SK-MEL-5 (cell line): ENCODE measurements around the gene NMUR1. TPM values are rescaled to one million over a fixed set of nuclear protein-coding genes. Genes with fewer than 3 reads are reported as not detected.
A peak's percentile ranks its signal among the peaks of the same experiment; 100 is the strongest.

ENCODE experiments used
- DNase-seq: peaks from one replicate; pipeline ENCODE4 v3.0.0-alpha.2; 2016; ENCODE audit warnings: low read depth, low spot score
- in situ Hi-C: cut with HindIII; loops from 2 replicates; pipeline ENCODE4 v1.10.0; 2016; ENCODE audit warnings: low sequenced_read_pairs, high pct_unique_total_duplicates, low pct_unique_long_range_greater_than_20kb
- total RNA-seq: library from RNA; depleted of rRNA; stranded (reverse); fragments of >200 nt; shearing (Covaris generic); gene quantifications from 2 replicates; pipeline ENCODE4 v1.2.3, GENCODE V29; 2014

The NMUR1 gene
- total RNA-seq, 1 experiment from 2014 or later: 0.18 TPM

- in situ Hi-C loops: no loop called here
- DNase-seq: no peak
Measured at GRCh38 chr2:231531883-231532755, 1.9 kb upstream of the NMUR1 start.

DNA sequence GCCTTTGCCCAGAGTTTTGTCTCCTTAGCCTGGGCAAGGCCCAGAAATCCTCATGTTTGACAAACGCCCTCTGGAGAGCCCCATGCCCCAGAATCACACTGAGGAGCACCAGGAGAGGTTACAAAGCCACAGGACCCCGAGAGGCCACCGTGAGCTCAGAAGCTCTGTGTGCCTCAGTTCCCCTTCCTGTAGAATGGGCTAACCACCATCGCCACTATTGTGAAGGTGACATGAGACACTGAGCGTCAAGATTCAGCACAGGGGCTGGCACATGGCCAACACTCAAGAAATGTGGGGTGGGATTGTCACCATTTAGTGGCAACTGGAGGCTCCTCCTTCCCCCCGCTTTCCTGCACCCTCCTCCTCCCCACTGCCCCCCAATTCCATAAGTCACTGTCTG is 1.2 kb upstream of the NMUR1 start:
- DNase-seq: no peak
- in situ Hi-C loops: no loop called here

DNA sequence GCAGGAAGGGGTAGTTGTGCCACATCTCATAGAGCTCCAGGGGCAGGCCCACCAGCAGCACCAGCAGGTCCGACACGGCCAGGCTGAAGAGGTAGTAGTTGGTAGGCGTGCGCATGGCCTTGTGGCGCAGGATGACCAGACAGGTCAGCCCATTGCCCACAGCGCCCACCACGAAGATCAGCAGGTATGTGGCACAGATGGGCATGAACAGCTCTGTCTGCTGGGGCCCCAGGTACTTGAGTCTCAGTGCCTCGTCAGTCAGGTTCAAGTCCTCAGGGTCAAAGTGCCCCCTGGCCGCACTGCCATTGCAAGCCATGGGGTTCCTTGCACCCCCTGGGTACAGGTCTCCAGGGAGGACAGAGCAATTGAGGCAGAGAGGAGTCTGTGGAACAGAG is 1.6 kb downstream of the NMUR1 start:
- in situ Hi-C loops: no loop called here

DNA sequence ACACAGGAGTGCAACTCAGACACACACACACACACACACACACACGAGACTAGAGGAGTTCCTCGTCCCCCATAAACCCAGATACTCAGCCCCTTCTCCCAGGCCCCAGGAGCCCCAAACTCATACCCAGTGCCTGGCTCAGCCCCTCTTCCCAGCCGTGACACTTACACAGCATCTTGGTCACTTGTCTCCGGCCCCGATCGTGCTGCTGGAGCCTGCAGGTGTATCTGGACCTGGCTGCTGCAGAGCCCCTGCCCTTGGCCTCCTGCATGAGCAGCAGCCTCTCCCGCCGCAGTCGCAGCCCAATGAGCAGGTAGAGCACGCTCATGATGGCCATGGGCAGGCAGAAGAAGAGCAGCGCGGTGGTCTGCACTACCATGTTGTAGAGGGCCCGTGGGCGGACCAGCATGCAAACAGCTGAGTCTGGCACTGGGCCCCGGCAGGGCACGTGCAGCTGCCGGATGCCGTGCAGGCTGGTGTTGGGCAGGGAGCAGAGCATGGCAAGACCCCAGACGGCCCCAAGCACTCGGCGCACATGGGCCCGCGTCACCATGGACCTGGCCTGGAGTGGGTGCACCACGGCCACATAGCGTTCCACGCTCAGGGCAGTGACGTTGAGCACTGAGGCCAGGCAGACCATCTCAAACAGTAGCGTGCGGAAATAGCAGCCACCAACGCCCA is 2.1 kb downstream of the NMUR1 start:
- in situ Hi-C loops: no loop called here

More for the DNA sequence above, 1.6 kb downstream of the NMUR1 start:
- no peak for DNase-seq

DNA sequence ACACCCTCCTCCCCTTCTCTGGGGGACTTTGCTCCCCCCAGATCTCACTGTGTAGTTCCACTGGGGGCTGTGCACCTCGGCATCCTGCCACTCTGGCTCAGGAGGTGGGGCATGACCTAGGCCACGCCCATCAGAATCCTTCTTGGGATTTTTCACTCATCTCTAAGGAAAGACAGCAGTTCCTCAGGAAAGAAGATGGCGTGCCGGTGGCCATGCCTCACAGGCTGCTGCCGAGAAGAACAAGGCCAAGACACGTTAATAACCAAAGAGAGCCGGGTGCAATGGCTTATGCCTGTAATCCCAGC is 3.2 kb downstream of the NMUR1 start:
- in situ Hi-C loops: no loop called here
- DNase-seq: no peak

More for the DNA sequence above, 2.1 kb downstream of the NMUR1 start:
- DNase-seq: no peak

- DNase-seq: no peak
- in situ Hi-C loops: no loop called here
Measured at GRCh38 chr2:231526341-231527090, 3.7 kb downstream of the NMUR1 start.

- no peak for DNase-seq
- in situ Hi-C loops: no loop called here
Measured at GRCh38 chr2:231525248-231526163, 4.7 kb downstream of the NMUR1 start.

DNA sequence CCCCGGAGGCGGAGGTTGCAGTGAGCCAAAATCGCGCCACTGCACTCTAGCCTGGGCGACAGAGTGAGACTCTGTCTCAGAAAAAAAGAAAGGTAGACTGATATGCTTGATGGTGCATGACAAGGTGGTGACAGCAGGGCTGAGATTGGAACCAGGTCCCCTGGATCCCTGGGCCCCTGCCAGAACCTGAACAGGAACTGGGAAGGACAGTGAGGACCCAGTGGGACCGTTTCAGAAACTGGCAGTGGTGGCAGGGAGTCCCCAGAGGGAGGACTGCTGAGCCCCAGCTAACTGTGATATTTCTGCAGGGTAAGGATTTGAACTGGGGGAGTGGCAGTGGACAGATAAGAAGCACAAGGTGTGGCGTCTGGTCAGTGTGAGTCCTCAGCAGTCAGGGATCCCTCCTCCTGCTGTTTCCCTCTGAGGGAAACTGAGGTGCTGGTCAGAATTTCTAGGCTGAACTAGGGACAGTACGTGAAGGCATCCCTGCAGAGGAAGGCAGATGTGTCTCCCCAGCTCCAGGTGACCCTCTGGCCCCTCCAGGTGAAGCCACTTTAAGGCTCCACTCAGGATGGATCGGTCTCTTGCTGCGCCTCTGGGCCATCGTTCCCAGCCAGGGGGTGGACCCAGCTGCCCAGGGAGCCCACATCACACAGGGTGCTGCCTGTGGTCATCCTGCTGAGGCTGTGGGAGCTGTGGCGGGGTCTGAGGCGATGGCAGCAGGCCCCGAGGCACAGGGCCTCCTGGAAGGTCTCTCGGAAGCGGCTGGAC is 5.6 kb downstream of the NMUR1 start:
- in situ Hi-C loops: no loop called here

DNA sequence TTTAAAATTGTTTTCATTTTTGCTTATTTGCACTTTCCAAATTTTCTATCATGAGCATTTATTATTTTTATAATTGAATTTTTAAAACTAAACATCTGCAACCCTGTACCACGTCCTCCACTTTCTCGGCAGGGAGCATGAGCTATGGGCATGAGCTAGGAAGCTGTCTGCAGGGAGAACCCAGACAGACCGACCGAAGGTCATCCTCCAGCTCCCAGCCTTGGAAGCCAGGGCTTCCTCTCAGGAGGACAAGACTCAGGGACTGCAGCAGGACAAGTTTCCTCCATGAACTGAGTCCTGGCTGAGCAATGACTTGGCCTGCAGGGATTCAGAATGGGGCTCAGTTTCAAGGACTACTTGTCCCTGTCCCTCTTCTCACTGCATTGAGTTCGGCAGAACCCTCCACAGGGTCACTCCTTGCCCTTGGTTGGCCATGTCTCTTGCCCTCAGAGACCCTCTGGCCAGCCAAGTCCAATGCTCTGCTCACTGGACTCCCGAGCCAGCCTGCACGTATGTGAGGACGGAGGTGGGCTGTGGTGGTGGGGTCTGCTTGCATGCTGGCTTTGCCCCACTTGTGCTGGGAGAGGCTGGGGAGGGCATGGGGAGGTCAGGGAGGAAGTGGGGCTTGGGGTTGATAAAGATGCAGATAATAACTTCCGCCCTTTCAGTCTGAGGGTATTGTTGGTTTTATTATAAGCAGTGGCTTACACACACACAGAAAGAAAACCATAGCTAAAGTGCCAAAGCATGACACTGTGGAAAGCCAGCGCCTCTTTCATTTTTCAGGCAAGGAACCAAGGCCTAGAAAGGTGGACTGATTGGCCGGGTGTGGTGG is 6.6 kb downstream of the NMUR1 start:
- in situ Hi-C loops: no loop called here
- no peak for DNase-seq

More for the DNA sequence above, 5.6 kb downstream of the NMUR1 start:
- no peak for DNase-seq

- in situ Hi-C loops: no loop called here
- no peak for DNase-seq
Measured at GRCh38 chr2:231522418-231523180, 7.6 kb downstream of the NMUR1 start.

- DNase-seq: no peak
- in situ Hi-C loops: no loop called here
Measured at GRCh38 chr2:231521443-231521842, 8.8 kb downstream of the NMUR1 start.

DNA sequence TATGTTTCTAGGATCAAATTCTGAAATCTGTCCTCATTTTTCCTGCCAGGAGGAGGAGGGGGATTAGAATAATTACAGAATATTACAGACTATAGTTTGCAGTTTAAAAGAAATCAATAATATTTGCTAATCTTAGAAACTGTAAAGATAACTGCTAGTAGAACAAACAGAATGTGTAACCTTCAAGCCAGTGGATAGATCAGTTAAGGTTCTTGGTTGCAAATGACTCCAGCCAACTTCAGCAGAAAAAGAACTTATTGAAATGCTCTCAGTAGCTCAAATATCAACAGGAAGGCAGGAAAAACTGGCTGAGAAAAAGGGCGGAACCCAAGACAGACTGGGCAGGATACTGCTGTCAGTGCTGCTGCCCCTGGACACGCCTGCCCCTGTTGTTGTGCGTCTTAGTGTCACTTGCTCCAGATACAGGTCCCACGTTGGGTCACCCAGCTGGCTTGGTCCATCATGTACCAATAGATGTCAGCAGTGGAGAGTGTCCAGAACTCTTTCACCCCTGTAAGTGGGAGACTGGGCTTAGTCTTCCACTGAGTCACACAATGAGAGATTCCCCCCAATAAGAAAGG is 10.2 kb downstream of the NMUR1 start:
- in situ Hi-C loops: no loop called here
- no peak for DNase-seq

DNA sequence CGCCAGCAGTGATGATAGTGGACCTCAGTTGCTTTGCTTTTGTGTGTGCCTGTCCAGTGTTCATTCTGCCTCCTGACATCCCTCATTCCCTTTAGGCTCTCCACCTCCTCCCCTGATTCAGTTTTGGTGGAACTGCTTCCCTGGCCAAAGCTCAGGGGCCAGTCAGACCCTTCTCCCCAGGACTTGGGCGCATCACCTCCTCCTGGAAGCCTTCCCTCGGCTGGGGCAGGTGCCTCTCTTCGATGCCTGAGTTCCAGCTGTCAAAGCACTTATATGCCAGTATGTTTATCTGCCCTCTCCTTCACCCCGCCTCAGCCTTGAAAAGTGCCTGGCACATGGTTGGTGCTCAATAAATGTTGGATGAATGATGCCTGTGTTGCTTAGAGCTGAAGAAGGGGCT is 11.5 kb downstream of the NMUR1 start:
- in situ Hi-C loops: no loop called here
- no peak for DNase-seq

- in situ Hi-C loops: no loop called here
- DNase-seq: peak; percentile 21
Measured at GRCh38 chr2:231515603-231516002, 14.6 kb downstream of the NMUR1 start.

GRCh38 chr2:231514951-231515297 is 15.3 kb downstream of the NMUR1 start:
- in situ Hi-C loops: no loop called here
- DNase-seq: peak; percentile 30
